SK-N-MC (cell line): ENCODE data around the gene UROS.

Source experiments
- EZH2 ChIP-seq: fragments of 200-600 bp; sonication (generic); IDR thresholded peaks from one replicate; pipeline ENCODE4 v1.6.1; 2017; ENCODE audit warnings: antibody characterized with exemption
- FOXP2 ChIP-seq: optimal IDR thresholded peaks from 2 replicates; pipeline ENCODE3; 2011; ENCODE audit warnings: mild to moderate bottlenecking, moderate library complexity; ENCODE audit not compliant: insufficient read depth; ENCODE audit errors: extremely low read length, control extremely low read depth
- POLR2AphosphoS5 ChIP-seq: IDR thresholded peaks from 2 replicates; pipeline ENCODE4 v1.6.1; 2012; ENCODE audit warnings: mild to moderate bottlenecking, low read depth, low read length, borderline replicate concordance

DNA sequence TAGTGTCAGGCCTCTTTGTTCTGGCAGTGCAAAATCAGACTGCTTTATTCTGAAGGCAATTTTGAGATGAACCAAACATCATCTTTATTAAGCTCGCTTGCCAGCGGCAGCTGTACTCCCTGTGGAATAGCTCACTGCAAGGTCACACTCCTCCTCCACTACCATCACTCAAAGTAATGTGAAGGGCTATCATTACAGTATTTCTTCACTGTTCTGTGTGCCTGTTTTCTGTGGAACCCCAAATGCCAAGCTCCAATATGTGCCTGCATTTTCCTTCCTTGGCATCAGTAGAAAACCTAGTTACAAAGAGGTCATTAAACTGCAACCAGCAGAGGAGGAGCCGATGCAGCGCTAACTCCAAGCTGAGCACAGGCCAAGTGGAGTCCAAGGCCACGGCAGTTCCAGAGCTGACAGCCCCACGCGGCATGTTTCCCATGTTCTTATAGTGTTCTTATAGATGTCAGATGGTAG lies 21.7 kb upstream of the UROS start:
- no peak for TF ChIP-seq POLR2AphosphoS5
- TF ChIP-seq EZH2 = no peak
- TF ChIP-seq FOXP2 = no peak
